Measurements from ENCODE around the gene DNAH10. TPM values are rescaled to one million over a fixed set of nuclear protein-coding genes. Genes with fewer than 3 reads are reported as not detected.

DNAH10 gene
- total RNA-seq, 2 experiments from 2014 or later = 0.12 to 0.17 TPM

- POLR2A ChIA-PET = no interaction called here
These were observed 200.4 kb downstream of the DNAH10 start for GRCh38 chr12:123962513-123962912.

GRCh38 chr12:123963821-123964220 is 201.7 kb downstream of the DNAH10 start:
- DNase-seq = no peak
- H3K27me3 Mint-ChIP-seq = no peaks in the 10 kb centered on the region
- no peaks in the 10 kb centered on the region for H3K4me1 Mint-ChIP-seq
- H3K36me3 Mint-ChIP-seq (ENCODE audit: low read depth) = peaks cover 2% of the 10 kb centered on the region
- POLR2A ChIA-PET = no interaction called here
- no peak overlapping the region for H3K4me3 Mint-ChIP-seq
- CTCF ChIA-PET = interaction anchor here (0.6 to 1.2 kb wide), 2 partner anchors 9 to 193 kb away, joined by 3 read pairs; no protein-coding TSS in a partner anchor
- no peak overlapping the region for H3K27ac Mint-ChIP-seq
- H3K9me3 Mint-ChIP-seq = no peaks in the 10 kb centered on the region

More at GRCh38 chr12:123962513-123962912, 200.4 kb downstream of the DNAH10 start:
- H3K27ac Mint-ChIP-seq = no peak overlapping the region
- H3K36me3 Mint-ChIP-seq (ENCODE audit: low read depth) = no peaks in the 10 kb centered on the region
- no peaks in the 10 kb centered on the region for H3K4me1 Mint-ChIP-seq
- CTCF ChIA-PET = interaction anchor here (0.8 kb wide), 1 partner anchor 42 kb away, joined by 3 read pairs; no protein-coding TSS in a partner anchor
- H3K9me3 Mint-ChIP-seq = no peaks in the 10 kb centered on the region
- no peak overlapping the region for H3K4me3 Mint-ChIP-seq
- no peak for DNase-seq
- H3K27me3 Mint-ChIP-seq = no peaks in the 10 kb centered on the region

- peaks cover 2% of the 10 kb centered on the region for H3K36me3 Mint-ChIP-seq (ENCODE audit: low read depth)
- H3K27ac Mint-ChIP-seq = no peak overlapping the region
- H3K4me3 Mint-ChIP-seq = no peak overlapping the region
- H3K9me3 Mint-ChIP-seq = no peaks in the 10 kb centered on the region
- CTCF ChIA-PET = interaction anchor here (1.3 to 1.4 kb wide), 2 partner anchors 21 to 28 kb away, joined by 3 read pairs; no protein-coding TSS in a partner anchor
- DNase-seq = no peak
- POLR2A ChIA-PET = no interaction called here
- no peaks in the 10 kb centered on the region for H3K27me3 Mint-ChIP-seq
- peaks cover 9% of the 10 kb centered on the region for H3K4me1 Mint-ChIP-seq
These were observed 203.3 kb downstream of the DNAH10 start for GRCh38 chr12:123965382-123965781.

GRCh38 chr12:123966596-123966995 is 204.5 kb downstream of the DNAH10 start:
- no peak overlapping the region for H3K27ac Mint-ChIP-seq
- peaks cover 2% of the 10 kb centered on the region for H3K36me3 Mint-ChIP-seq (ENCODE audit: low read depth)
- H3K4me3 Mint-ChIP-seq = no peak overlapping the region
- H3K27me3 Mint-ChIP-seq = no peaks in the 10 kb centered on the region
- CTCF ChIA-PET = interaction anchor here (1.4 kb wide), 1 partner anchor 22 kb away, joined by 3 read pairs; no protein-coding TSS in a partner anchor
- POLR2A ChIA-PET = no interaction called here
- H3K9me3 Mint-ChIP-seq = no peaks in the 10 kb centered on the region
- DNase-seq = no peak
- H3K4me1 Mint-ChIP-seq = peaks cover 20% of the 10 kb centered on the region

- ChIA-PET CTCF (no interaction called here), POLR2A (no interaction called here)
- no peak overlapping the region for H3K27ac Mint-ChIP-seq
- H3K36me3 Mint-ChIP-seq (ENCODE audit: low read depth) = peaks cover 2% of the 10 kb centered on the region
- DNase-seq = no peak
- H3K27me3 Mint-ChIP-seq = no peaks in the 10 kb centered on the region
- H3K9me3 Mint-ChIP-seq = no peaks in the 10 kb centered on the region
- H3K4me1 Mint-ChIP-seq = peaks cover 20% of the 10 kb centered on the region
- no peak overlapping the region for H3K4me3 Mint-ChIP-seq
These were observed 205.1 kb downstream of the DNAH10 start for GRCh38 chr12:123967121-123967586.

- Mint-ChIP-seq H3K4me3 (peak overlapping the region; percentile 78), H3K27me3 (no peaks in the 10 kb centered on the region), H3K4me1 (peaks cover 36% of the 10 kb centered on the region), H3K27ac (peak overlapping the region; percentile 86), H3K9me3 (no peaks in the 10 kb centered on the region), H3K36me3 (ENCODE audit: low read depth) (peaks cover 13% of the 10 kb centered on the region)
- no peak for DNase-seq
- ChIA-PET CTCF (interaction anchor here (0.6 to 0.8 kb wide), 2 partner anchors 50 to 166 kb away, joined by 3 read pairs; no protein-coding TSS in a partner anchor), POLR2A (no interaction called here)
These were observed 209.3 kb downstream of the DNAH10 start for GRCh38 chr12:123971449-123971769.

GRCh38 chr12:123971770-123972456 is 209.8 kb downstream of the DNAH10 start:
- ChIA-PET POLR2A (no interaction called here), CTCF (interaction anchor here (0.6 to 0.8 kb wide), 2 partner anchors 50 to 166 kb away, joined by 3 read pairs; no protein-coding TSS in a partner anchor)
- DNase-seq = peak; percentile 51
- Mint-ChIP-seq H3K27me3 (no peaks in the 10 kb centered on the region), H3K36me3 (ENCODE audit: low read depth) (peaks cover 13% of the 10 kb centered on the region), H3K4me1 (peaks cover 36% of the 10 kb centered on the region), H3K9me3 (no peaks in the 10 kb centered on the region), H3K27ac (peak overlapping the region; percentile 86), H3K4me3 (peak overlapping the region; percentile 78)

GRCh38 chr12:123972457-123973401 is 210.6 kb downstream of the DNAH10 start, which contains the start of the genes CCDC92 and ZNF664:
Gene CCDC92, minus strand, starts transcription at chr12:123972831. Its CDS starts 28,526 bp downstream, at chr12:123944305.
Gene ZNF664, plus strand, starts transcription at chr12:123973215. Its CDS starts 38,930 bp downstream, at chr12:124012145.
- H3K36me3 Mint-ChIP-seq (ENCODE audit: low read depth) = peaks cover 17% of the 10 kb centered on the region
- POLR2A ChIA-PET = interaction anchor here (1.0 kb wide), 1 partner anchor 27 kb away, joined by 3 read pairs; no protein-coding TSS in a partner anchor
- H3K4me1 Mint-ChIP-seq = peaks cover 36% of the 10 kb centered on the region
- H3K27me3 Mint-ChIP-seq = no peaks in the 10 kb centered on the region
- H3K27ac Mint-ChIP-seq = peak within 1 kb of the TSS; percentile 86
- peak; percentile 93 for DNase-seq
- CTCF ChIA-PET = no interaction called here
- peak within 1 kb of the TSS; percentile 83 for H3K4me3 Mint-ChIP-seq
- H3K9me3 Mint-ChIP-seq = no peaks in the 10 kb centered on the region

- DNase-seq = peak; percentile 24
- Mint-ChIP-seq H3K36me3 (ENCODE audit: low read depth) (peaks cover 18% of the 10 kb centered on the region), H3K9me3 (no peaks in the 10 kb centered on the region), H3K27me3 (no peaks in the 10 kb centered on the region), H3K4me1 (peaks cover 36% of the 10 kb centered on the region), H3K27ac (peak overlapping the region; percentile 59), H3K4me3 (peak overlapping the region; percentile 83)
- POLR2A ChIA-PET = no interaction called here
- CTCF ChIA-PET = no interaction called here
These were observed 211.6 kb downstream of the DNAH10 start for GRCh38 chr12:123973552-123974341.

- H3K36me3 Mint-ChIP-seq (ENCODE audit: low read depth) = peaks cover 22% of the 10 kb centered on the region
- peaks cover 19% of the 10 kb centered on the region for H3K4me1 Mint-ChIP-seq
- H3K27me3 Mint-ChIP-seq = no peaks in the 10 kb centered on the region
- H3K9me3 Mint-ChIP-seq = no peaks in the 10 kb centered on the region
- no peak overlapping the region for H3K27ac Mint-ChIP-seq
- CTCF ChIA-PET = interaction anchor here (0.6 kb wide), 2 partner anchors 13 to 63 kb away, joined by 3 to 7 read pairs; no protein-coding TSS in a partner anchor
- no peak overlapping the region for H3K4me3 Mint-ChIP-seq
- no peak for DNase-seq
- POLR2A ChIA-PET = interaction anchor here (0.5 kb wide), 1 partner anchor 582 kb away, joined by 3 read pairs; no protein-coding TSS in a partner anchor
These were observed 214.2 kb downstream of the DNAH10 start for GRCh38 chr12:123976227-123976826.

- H3K4me3 Mint-ChIP-seq = no peak overlapping the region
- H3K9me3 Mint-ChIP-seq = no peaks in the 10 kb centered on the region
- H3K27me3 Mint-ChIP-seq = no peaks in the 10 kb centered on the region
- peaks cover 13% of the 10 kb centered on the region for H3K4me1 Mint-ChIP-seq
- POLR2A ChIA-PET = no interaction called here
- H3K27ac Mint-ChIP-seq = no peak overlapping the region
- H3K36me3 Mint-ChIP-seq (ENCODE audit: low read depth) = peaks cover 18% of the 10 kb centered on the region
- no peak for DNase-seq
- CTCF ChIA-PET = no interaction called here
These were observed 217.5 kb downstream of the DNAH10 start for GRCh38 chr12:123979566-123979965.

GRCh38 chr12:123982269-123982668 is 220.2 kb downstream of the DNAH10 start:
- Mint-ChIP-seq H3K4me3 (no peak overlapping the region), H3K36me3 (ENCODE audit: low read depth) (peaks cover 11% of the 10 kb centered on the region), H3K4me1 (peaks cover 4% of the 10 kb centered on the region), H3K27me3 (no peaks in the 10 kb centered on the region), H3K9me3 (no peaks in the 10 kb centered on the region), H3K27ac (no peak overlapping the region)
- DNase-seq = no peak
- POLR2A ChIA-PET = no interaction called here
- CTCF ChIA-PET = interaction anchor here (1.1 to 1.3 kb wide), 2 partner anchors 9 to 22 kb away, joined by 3 to 4 read pairs; no protein-coding TSS in a partner anchor

Data from activated CD4-positive, alpha-beta T cell treated with anti-CD3 and anti-CD28 coated beads, Interleukin-2, amount 10 ng/mL, durations not matched to agents 7 days and 5 days (primary cell).